NCI-H187 treated with DMSO at 0.1 percent for 48 hours (cell line): ENCODE results near the gene ZDHHC13.

Source experiments
- DNase-seq: peaks from one replicate; lab custom pipeline; 2025; lab: John Stamatoyannopoulos, UW

ZDHHC13 gene

GRCh38 chr11:19116971-19117759 is at the start of gene ZDHHC13:
Gene ZDHHC13 (plus strand): TSS chr11:19117168. CDS start chr11:19117250, 82 bp downstream.
- DNase-seq = peak; percentile 63

GRCh38 chr11:19071255-19071654 is 45.7 kb upstream of the ZDHHC13 start:
- DNase-seq = peak; percentile 70

GRCh38 chr11:19072464-19072863 is 44.5 kb upstream of the ZDHHC13 start:
- DNase-seq = no peak

- DNase-seq = no peak
These were observed 43.2 kb upstream of the ZDHHC13 start for GRCh38 chr11:19073454-19074415.

- no peak for DNase-seq
These were observed 41.3 kb upstream of the ZDHHC13 start for GRCh38 chr11:19075636-19076035.

- DNase-seq = peak; percentile 39
These were observed 40.0 kb upstream of the ZDHHC13 start for GRCh38 chr11:19076744-19077589.

- DNase-seq = no peak
These were observed 39.0 kb upstream of the ZDHHC13 start for GRCh38 chr11:19077965-19078364.

- no peak for DNase-seq
These were observed 37.1 kb upstream of the ZDHHC13 start for GRCh38 chr11:19079643-19080440.

GRCh38 chr11:19080579-19080993 is 36.4 kb upstream of the ZDHHC13 start:
- no peak for DNase-seq

- no peak for DNase-seq
These were observed 33.8 kb upstream of the ZDHHC13 start for GRCh38 chr11:19083166-19083565.

- no peak for DNase-seq
These were observed 32.2 kb upstream of the ZDHHC13 start for GRCh38 chr11:19084661-19085315.

- DNase-seq = no peak
These were observed 29.3 kb upstream of the ZDHHC13 start for GRCh38 chr11:19087658-19088057.

- DNase-seq = no peak
These were observed 28.2 kb upstream of the ZDHHC13 start for GRCh38 chr11:19088791-19089190.

GRCh38 chr11:19089421-19089820 is 27.5 kb upstream of the ZDHHC13 start:
- DNase-seq = no peak

GRCh38 chr11:19091366-19091765 is 25.6 kb upstream of the ZDHHC13 start:
- no peak for DNase-seq

- no peak for DNase-seq
These were observed 24.6 kb upstream of the ZDHHC13 start for GRCh38 chr11:19092342-19092741.

GRCh38 chr11:19092850-19093249 is 24.1 kb upstream of the ZDHHC13 start:
- no peak for DNase-seq

- DNase-seq = no peak
These were observed 23.0 kb upstream of the ZDHHC13 start for GRCh38 chr11:19093976-19094375.

- no peak for DNase-seq
These were observed 22.1 kb upstream of the ZDHHC13 start for GRCh38 chr11:19094859-19095258.

- DNase-seq = no peak
These were observed 17.9 kb upstream of the ZDHHC13 start for GRCh38 chr11:19099093-19099492.

GRCh38 chr11:19100885-19101284 is 16.1 kb upstream of the ZDHHC13 start:
- no peak for DNase-seq
